ENCODE results near the gene CFAP97D2. TPM values are rescaled to one million over a fixed set of nuclear protein-coding genes. Genes with fewer than 3 reads are reported as not detected.
"Not testable (repeated sequence)": the region's sequence is repeated elsewhere in the genome, so short reads cannot be mapped to it uniquely, and the experiment has no call there.

The CFAP97D2 gene
- not detected in 2 replicates for polyA plus RNA-seq (2014; cell fraction: cytosol; rRNA removed)
- polyA plus RNA-seq (2014; cell fraction: nucleus; rRNA removed), result not detected in 2 replicates

- peak; percentile 42 for DNase-seq (ENCODE audit: low spot score)
Measured at GRCh38 chr13:114179087-114179658, at the start of gene CFAP97D2. Gene CFAP97D2 (plus strand): TSS chr13:114179257. CDS start chr13:114179331, 74 bp downstream.

- DNase-seq (ENCODE audit: low spot score), result no peak
Measured at GRCh38 chr13:114129649-114130062, 49.4 kb upstream of the CFAP97D2 start.

- DNase-seq (ENCODE audit: low spot score), result no peak
Measured at GRCh38 chr13:114130131-114130836, 48.8 kb upstream of the CFAP97D2 start.

DNA sequence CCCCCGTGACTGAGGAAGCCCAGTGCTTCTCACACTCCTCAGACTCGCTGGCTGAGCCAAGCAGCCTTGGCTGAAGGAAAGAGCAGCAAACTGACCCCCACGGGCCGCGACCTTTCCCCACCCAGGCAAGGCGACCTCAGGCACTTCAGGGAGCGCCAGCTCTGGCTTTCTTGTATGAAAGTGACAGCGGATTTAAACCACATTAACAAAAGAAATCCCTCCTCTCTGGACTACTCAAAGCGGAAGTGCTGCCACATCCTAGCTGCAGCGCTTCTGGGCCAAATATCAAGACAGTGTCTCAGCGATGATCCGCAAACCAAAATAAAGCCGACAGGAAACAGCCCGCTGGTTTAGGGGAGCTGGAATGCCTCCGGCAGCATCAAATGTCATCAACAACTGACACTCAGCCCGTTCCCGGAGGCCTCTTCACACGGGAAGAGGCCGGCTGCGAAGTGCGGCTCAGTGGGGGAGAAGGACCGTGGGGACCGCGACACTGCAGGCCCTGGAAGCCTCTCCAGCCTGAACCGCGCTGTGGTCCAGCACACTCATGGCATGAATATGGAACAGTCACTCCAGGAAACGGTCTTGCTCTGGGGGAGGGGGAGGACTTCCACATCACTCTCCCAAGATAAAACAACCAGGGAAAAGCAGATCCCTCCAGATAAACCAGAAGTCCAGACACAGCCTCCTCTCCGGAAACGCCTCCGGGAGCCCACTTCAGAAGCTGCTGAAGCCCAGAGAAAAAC is 48.0 kb upstream of the CFAP97D2 start:
- DNase-seq (ENCODE audit: low spot score), result peak; percentile 79

- no peak for DNase-seq (ENCODE audit: low spot score)
Measured at GRCh38 chr13:114131583-114132418, 47.3 kb upstream of the CFAP97D2 start.

DNA sequence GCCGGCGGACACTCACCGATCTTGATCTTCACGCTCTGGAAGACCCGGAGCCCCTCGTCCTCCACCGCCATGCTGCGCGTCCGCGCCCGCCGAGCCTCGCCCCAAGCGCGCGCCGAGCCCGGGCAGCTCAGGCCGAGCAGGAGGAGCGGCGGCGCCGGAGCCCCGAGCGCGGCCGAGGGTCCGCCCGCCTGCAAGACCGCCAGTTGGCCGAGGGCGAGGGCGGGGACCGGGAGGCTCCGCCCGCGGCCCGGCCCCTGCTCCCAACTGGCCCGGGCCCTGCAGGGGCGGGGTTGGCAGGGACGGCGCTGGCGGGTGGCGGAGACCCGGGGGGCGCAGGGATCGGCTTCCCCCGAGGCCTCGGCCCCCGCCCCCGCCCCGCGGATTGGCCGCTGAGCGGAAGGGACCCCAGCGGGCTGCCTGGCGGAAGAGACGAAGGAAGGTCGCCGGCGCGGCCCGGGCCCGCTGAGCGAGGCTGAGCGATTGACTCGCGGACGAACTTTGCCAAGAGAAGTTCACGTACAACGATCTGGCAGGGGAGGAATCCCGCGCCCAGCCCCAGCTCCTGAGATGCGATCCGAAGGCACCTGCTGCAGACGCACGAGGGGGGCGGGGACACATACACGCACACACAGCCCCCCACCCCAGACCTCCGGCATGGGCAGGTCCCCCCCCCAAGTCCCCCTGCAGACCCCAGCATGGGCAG is 46.5 kb upstream of the CFAP97D2 start, which contains the start of gene RASA3:
Gene RASA3, minus strand, starts transcription at position 205 of the 703 bp plus-strand sequence. Its CDS starts 134 bp downstream, at position 71.
- DNase-seq (ENCODE audit: low spot score), result peak; percentile 79

DNA sequence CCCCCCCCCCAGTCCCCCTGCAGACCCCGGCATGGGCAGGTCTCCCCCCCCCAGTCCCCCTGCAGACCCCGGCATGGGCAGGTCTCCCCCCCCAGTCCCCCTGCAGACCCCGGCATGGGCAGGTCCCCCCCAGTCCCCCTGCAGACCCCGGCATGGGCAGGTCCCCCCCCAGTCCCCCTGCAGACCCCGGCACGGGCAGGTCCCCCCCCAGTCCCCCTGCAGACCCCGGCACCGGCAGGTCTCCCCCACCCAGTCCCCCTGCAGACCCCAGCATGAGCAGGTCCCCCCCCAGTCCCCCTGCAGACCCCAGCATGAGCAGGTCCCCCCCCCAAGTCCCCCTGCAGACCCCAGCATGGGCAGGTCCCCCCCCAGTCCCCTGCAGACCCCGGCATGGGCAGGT is 45.9 kb upstream of the CFAP97D2 start:
- not testable (repeated sequence) for DNase-seq (ENCODE audit: low spot score)

DNA sequence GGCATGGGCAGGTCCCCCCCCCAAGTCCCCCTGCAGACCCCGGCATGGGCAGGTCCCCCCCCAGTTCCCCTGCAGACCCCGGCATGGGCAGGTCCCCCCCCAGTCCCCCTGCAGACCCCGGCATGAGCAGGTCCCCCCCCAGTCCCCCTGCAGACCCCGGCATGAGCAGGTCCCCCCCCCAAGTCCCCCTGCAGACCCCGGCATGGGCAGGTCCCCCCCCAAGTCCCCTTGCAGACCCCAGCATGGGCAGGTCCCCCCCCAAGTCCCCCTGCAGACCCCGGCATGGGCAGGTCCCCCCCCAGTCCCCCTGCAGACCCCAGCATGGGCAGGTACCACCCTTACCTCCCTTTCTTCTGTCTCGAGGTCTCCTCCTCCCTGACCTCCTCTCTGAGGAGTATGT is 45.5 kb upstream of the CFAP97D2 start:
- not testable (repeated sequence) for DNase-seq (ENCODE audit: low spot score)

GRCh38 chr13:114134111-114134943 is 44.7 kb upstream of the CFAP97D2 start:
- peak; percentile 66 for DNase-seq (ENCODE audit: low spot score)

- no peak for DNase-seq (ENCODE audit: low spot score)
Measured at GRCh38 chr13:114134944-114135610, 44.0 kb upstream of the CFAP97D2 start.

DNA sequence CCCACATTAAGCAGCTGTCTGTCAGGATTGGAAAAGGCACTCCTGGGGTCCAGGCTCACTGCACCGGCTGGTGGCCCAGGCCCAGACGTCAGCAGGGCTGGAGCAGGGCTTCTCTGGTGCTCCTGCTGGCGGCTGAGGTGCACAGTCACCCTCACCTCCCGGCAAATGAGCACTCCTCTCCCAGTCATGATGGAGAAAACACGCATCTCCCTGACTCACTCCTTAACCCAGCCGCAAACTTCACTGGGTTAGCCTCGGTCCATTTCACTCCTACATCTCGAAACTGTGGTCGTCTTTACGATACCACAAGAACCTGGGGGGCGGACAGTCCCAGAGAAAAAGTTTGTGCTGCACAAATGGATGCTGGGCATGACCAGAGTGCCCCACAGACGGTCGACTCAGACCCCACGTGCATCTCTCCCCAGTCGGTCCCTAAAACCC is 43.3 kb upstream of the CFAP97D2 start:
- DNase-seq (ENCODE audit: low spot score), result no peak

DNA sequence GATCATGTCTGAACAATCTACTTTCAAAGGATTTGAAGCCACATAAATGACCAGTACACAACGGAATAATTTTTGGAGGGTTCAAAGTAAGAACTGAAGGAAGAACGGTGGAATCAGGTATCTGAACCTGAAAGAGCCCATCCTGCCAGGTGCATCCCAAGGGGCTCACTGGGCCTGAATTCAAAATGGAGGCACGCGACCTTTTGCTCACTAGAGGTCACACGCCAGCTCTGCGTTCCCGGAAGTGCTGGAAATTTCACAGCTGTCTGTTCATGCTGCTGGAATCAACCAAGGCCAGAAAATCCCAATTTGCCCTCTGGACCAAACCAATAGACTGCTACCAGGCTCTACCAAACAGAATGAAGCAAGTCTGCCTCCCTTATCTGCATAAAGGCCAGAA is 42.5 kb upstream of the CFAP97D2 start:
- no peak for DNase-seq (ENCODE audit: low spot score)

- no peak for DNase-seq (ENCODE audit: low spot score)
Measured at GRCh38 chr13:114140131-114140905, 38.7 kb upstream of the CFAP97D2 start.

DNA sequence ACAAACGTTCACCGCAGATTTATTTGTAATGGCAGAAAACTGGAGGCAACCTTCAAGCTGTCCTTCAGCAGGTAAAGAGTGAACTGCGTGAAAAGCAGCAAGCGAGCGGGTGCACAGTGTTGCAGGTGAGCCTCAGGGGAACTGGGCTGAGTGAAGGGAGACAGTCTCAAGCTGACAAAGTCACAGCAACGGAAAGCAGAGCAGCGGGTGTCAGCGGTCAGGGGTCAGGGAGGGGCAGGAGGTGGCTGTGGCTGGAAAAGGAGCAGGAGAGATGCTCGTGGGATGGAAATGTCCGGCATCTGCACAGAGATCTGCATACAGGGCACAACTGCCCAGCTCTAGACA is 38.2 kb upstream of the CFAP97D2 start:
- no peak for DNase-seq (ENCODE audit: low spot score)

DNA sequence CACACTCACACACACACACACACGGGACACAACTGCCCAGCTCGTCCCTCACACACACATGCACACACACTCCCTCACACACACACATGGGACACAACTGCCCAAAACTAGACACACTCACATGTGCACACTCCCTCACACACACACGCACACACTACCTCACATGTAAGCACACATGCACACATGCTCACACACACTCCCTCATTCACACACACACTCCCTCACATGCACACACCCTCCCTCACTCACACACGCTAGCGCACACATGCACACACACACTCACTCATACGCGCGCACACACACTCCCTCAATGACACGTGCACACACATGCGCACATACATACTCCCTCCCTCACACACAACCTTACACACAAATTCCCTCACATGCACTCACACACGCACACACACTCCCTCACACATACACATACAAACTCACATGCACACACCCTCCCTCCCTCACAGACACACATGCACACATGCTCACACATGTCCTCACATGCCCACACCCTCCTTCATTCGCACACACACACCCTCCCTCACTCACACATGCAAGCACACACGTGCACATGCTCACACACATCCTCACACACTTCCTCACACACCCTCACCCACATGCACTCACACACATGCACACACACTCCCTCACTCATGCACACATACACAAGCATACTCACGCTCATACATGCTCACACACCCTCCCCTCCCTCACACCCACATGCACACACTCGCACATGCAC is 37.6 kb upstream of the CFAP97D2 start:
- DNase-seq (ENCODE audit: low spot score), result no peak

DNA sequence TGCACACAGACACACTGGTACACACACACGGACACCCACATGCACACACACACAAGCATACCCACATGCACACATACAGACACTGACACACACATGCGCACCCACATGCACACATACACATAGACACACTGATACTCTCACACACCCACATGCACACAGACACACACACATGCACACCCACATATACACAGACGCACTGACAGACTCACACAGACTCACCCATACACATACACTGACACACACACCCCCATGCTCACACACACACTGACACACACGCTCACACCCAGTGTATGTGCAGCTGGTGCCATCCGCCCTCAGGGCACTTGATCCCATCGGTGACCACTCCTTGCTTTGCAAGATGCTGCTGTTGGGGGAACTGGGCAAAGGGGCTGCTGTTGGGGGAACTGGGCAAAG is 36.9 kb upstream of the CFAP97D2 start:
- DNase-seq (ENCODE audit: low spot score), result no peak

DNA sequence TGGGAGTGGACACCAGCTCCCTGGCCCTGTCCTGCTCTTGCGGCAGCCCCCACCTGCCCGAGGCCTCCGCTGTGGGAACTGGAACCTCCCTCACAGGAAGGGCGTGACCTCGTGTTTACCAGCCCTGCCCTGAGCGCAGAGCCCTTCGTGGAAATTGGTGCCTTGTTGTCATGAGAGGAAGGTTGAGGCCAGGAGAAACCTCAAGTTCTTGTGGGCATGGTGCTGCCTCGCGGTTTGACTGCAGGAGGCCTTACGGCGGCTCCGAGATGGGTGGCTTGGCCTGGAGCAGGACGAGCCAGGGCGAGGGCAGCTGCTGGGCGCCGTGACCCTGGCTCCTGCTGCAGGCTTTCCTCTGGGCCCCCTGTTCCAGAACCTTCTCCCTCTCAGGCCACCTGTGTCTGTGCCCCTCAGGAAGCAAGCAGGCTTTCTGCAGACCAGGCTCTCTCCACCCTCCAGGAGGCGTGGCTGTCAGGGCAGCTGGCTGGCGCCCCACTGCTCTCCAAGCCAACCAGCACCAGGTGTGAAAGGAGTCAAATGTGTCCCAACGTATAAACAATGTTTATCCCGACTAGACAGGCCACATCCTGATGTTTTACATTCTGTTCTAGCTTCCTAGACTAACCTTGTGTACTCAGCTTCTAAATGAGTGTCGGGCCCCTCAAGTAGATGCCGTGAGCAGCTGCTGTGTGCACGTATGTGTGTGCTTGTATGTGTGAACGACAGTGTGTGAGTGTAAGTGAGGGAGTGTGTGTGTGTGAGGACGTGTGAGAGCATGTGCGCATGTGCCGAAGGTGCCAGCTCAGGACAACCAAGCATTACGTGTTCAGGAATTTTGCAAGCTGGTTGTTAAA is 36.2 kb upstream of the CFAP97D2 start:
- DNase-seq (ENCODE audit: low spot score), result no peak

Data from SK-N-DZ (cell line).